Measurements from ENCODE around the gene SYNE1. TPM values are rescaled to one million over a fixed set of nuclear protein-coding genes. Genes with fewer than 3 reads are reported as not detected.
A peak's percentile ranks its signal among the peaks of the same experiment; 100 is the strongest.
"Not testable (repeated sequence)": the region's sequence is repeated elsewhere in the genome, so short reads cannot be mapped to it uniquely, and the experiment has no call there.

Gene SYNE1
- total RNA-seq, 1 donor from 2014 or later = 288 TPM

- no peak for DNase-seq (ENCODE audit: low spot score)
Observed at GRCh38 chr6:152143359-152143758, 493.8 kb downstream of the SYNE1 start.

GRCh38 chr6:152142105-152142504 lies 495.1 kb downstream of the SYNE1 start:
- DNase-seq (ENCODE audit: low spot score) = no peak

GRCh38 chr6:152138344-152138743 lies 498.8 kb downstream of the SYNE1 start:
- DNase-seq (ENCODE audit: low spot score) = not testable (repeated sequence)

GRCh38 chr6:152136449-152136825 lies 500.7 kb downstream of the SYNE1 start:
- no peak for DNase-seq (ENCODE audit: low spot score)

- no peak for DNase-seq (ENCODE audit: low spot score)
Observed at GRCh38 chr6:152135755-152136448, 501.3 kb downstream of the SYNE1 start.

- no peak for DNase-seq (ENCODE audit: low spot score)
Observed at GRCh38 chr6:152130441-152130840, 506.7 kb downstream of the SYNE1 start.

- peak; percentile 45 for DNase-seq (ENCODE audit: low spot score)
Observed at GRCh38 chr6:152129691-152130151, 507.4 kb downstream of the SYNE1 start.

- peak; percentile 55 for DNase-seq (ENCODE audit: low spot score)
Observed at GRCh38 chr6:152127432-152128165, 509.6 kb downstream of the SYNE1 start.

GRCh38 chr6:152124429-152125074 lies 512.6 kb downstream of the SYNE1 start:
- DNase-seq (ENCODE audit: low spot score) = peak; percentile 43

GRCh38 chr6:152123076-152123475 lies 514.1 kb downstream of the SYNE1 start:
- DNase-seq (ENCODE audit: low spot score) = no peak

- no peak for DNase-seq (ENCODE audit: low spot score)
Observed at GRCh38 chr6:152122434-152122833, 514.7 kb downstream of the SYNE1 start.

GRCh38 chr6:152121910-152122309 lies 515.3 kb downstream of the SYNE1 start:
- DNase-seq (ENCODE audit: low spot score) = no peak

- no peak for DNase-seq (ENCODE audit: low spot score)
Observed at GRCh38 chr6:152119831-152120230, 517.3 kb downstream of the SYNE1 start.

- DNase-seq (ENCODE audit: low spot score) = no peak
Observed at GRCh38 chr6:152118678-152119077, 518.5 kb downstream of the SYNE1 start.

GRCh38 chr6:152118224-152118623 lies 518.9 kb downstream of the SYNE1 start:
- no peak for DNase-seq (ENCODE audit: low spot score)

GRCh38 chr6:152117156-152118133 lies 519.7 kb downstream of the SYNE1 start:
- peak; percentile 70 for DNase-seq (ENCODE audit: low spot score)

- no peak for DNase-seq (ENCODE audit: low spot score)
Observed at GRCh38 chr6:152112491-152113261, 524.5 kb downstream of the SYNE1 start.

GRCh38 chr6:152110886-152111820 lies 526.0 kb downstream of the SYNE1 start:
- DNase-seq (ENCODE audit: low spot score) = peak; percentile 33

- no peak for DNase-seq (ENCODE audit: low spot score)
Observed at GRCh38 chr6:152107973-152108372, 529.2 kb downstream of the SYNE1 start.
